GM18907 (cell line): ENCODE measurements around the gene DNAJA3.
"Not testable (repeated sequence)": the region's sequence is repeated elsewhere in the genome, so short reads cannot be mapped to it uniquely, and the experiment has no call there.

Source experiments
- ATAC-seq: cut with Tn5 transposase; IDR thresholded peaks from one replicate; pipeline ENCODE4 v1.9.1; 2021; ENCODE audit warnings: mild to moderate bottlenecking, moderate library complexity; ENCODE audit not compliant: unreplicated experiment

DNAJA3 gene

DNA sequence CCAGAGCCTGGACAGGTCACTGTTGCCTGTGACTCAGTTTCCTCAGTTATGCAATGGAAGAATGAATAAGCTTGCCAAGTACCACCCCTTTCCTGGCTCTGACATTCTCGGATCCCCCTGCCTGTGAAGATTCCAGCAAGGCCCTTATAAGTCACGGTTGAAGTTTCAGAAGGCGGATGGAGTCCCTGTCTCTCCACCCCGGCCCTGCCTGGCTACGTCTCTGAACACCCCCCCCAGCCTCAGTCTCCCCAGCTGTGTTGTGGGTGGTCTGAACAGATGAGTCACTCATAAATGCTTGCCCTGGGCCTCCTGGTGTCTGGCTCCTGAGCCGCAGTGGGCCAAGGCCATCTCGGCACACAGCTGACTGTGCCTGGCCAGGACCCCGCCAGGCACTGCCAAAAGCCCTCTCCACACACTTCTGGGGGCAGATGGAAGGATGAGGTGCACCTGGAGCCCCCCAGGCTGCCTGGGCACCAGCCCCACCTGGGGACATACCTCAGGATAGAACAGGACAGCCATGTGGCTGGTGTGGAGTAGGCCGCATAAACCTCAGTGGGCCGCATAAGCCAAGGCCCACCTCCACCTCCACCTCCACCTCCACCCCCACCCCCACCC lies 38.6 kb upstream of the DNAJA3 start:
- no peak for ATAC-seq

DNA sequence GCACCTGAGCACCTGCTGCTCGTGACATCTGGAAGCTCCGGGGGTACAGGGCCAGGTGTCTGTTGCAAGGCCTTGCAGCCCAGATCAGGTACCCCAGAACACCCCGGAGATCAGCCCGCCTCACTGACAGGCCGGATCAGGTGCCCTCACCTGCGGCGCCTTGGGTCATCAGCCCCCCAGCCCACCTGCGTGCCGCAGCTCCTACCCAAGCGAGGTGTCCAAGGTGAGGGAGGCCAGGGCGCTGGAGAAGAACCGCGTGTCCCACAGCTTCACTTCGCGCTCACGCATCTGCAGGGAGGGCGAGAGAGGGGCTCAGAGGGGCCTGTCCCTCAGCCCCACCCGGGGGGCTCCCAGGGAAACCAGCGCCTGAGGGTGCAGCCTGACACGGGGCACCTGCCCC lies 37.9 kb upstream of the DNAJA3 start:
- no peak for ATAC-seq

DNA sequence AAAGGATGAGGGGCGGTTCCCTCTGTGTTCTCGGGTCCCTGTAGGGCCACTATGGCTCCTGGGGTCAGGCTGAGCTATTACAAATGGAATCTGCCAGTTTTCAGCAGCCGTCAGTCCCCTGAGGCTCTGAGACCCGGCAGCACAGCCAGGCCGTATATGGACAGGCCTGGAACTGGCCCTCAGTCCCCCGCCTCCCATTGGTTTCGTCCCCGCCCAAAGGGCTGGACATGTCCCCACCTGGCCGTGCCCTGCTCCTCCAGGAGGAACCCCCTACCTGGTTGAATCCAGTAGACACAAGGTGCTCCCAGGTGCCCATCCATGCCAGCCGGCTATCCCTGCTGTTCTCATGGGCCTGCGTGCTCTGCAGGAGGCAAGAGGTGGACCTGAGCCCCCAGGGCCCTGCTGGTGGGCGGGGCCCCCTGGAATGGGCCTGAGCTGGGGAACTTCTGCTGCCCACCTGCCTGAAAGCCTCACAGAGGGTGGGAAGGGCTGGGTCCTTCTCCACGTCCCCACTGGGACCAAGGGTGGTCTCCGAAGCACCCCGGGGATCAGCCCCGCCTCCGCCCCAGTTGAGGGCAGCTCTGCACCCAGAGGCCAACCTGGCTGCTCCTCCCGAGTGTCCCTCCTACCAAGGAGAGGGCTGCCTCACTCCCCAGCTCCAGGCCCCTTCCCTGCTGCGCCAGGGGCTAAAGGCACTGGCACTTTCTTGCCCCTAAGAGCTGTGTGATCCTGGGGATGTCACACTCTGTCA lies 37.2 kb upstream of the DNAJA3 start:
- ATAC-seq, result no peak

DNA sequence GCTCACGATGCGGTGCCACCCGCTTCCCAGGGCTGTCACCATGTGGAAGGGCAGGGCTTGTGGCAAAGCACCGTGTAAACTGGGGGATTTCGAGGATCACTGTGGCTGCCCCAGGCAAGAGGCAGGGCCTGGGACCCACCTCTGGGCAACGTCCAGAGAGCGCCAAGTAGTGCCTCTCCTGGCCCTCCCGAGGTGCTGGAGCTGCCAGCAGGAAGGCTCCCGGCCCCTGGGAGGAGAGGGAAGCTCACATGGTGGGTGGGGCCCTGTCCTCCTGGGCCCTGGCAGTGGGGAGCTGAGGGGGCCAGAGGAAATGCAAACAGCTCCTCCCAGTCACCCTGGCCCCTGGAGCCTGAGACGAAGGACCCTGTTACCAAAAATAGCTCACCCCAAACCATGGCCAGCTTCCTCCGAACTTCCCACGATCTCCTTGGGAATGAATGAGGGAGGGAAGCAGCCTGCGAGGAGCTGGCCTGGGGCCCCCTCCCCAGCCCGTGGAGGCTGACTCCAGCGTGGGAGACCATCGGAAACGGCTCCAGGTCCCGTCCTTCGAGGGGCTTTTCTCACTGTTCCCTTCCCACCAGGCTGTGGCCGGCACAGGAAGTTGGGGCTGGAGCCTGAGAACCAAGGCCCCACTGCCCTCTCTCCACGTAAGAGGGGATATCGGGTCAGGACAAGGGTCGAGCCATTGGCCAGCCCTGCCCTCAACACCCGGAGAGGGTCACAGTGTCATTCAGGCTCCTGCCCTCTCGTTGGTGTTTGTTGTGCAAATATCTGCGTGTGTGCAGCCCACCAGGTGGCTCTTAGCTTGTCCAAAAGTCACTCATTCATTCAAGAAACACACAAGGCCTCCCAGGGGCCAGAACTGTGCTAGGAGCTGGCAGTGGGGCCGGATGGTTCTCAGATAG lies 36.4 kb upstream of the DNAJA3 start:
- ATAC-seq, result no peak

DNA sequence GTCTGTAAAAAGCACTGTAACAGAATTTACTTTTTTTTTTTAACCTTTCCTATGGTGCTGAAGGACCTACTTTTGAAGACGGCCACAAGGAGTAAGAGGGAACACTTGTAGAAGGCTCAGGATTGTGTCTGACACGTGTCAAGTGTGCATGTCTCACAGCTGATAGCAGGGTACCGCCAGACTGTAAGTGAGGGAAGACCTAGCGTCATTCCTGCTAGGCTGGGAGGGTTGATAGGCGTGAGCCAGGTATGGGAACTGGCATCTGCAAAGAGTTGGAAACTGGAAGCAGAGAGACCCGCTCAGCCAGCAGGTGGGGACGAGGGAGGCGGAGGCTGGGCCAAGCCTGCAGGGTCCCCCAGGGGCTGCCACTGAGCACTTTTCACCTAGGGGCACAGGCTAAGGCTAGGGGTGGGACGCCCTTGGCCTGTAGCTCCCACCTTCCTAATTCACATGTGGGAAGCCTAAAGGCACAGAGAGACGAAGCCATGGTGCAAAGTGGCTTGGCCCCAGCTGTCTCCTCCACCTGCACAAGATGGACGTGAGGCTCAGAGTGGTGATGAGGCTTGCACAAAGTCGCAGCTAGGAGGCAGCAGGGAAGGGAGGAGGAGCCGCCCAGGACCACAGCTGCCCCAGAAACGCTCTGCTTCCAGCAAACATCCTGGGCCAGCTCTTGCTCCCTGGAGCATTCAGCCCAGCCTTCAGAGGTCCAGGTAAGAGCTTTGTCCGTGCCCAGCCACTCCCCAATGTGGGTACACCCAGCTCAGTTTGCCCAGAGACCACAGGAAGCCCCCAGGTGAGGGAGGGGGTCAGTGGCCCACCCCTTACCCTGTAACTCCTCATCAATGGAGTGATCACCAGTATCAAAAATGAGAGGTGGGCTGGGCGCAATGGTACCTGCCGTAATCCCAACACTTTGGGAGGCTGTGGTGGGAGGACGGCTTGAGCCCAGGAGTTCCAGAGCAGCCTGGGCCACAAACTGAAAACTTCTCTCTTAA lies 35.1 kb upstream of the DNAJA3 start:
- ATAC-seq, result no peak

DNA sequence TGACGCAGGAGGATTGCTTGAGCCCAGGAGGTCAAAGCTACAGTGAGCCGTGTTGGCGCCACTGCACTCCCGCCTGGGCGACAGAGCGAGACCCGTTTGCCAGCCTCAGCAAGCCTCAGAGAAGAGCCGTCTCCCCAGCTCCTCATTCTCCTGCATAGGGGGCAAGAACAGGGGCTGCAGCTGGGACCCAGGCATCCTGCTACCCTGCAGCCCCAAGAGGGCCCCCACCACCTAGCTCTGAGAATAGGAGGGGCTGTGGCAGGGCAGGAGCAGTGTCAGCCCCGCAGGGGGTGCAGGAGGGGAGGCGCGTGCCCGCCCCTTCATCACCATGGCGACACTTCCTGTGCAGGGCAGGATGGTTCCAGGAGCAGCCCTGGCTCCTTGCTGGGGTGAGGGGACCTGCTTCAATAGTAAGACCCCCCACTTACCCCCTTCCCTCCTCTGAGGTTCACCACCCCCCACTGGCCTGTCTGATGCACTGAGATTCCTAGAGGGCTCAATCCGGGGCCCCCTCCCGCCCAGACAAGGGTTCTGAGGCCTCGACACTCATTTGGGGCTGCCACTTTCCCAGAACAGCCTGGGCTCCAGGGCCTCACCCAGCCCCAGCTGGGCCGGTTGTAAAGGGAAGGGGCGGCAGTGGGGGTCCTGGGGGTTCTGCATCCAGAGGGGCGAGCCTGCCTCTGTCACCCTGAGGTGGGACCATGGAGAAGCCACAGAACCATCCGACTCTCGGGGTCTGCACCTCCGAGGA lies 33.9 kb upstream of the DNAJA3 start:
- no peak for ATAC-seq

DNA sequence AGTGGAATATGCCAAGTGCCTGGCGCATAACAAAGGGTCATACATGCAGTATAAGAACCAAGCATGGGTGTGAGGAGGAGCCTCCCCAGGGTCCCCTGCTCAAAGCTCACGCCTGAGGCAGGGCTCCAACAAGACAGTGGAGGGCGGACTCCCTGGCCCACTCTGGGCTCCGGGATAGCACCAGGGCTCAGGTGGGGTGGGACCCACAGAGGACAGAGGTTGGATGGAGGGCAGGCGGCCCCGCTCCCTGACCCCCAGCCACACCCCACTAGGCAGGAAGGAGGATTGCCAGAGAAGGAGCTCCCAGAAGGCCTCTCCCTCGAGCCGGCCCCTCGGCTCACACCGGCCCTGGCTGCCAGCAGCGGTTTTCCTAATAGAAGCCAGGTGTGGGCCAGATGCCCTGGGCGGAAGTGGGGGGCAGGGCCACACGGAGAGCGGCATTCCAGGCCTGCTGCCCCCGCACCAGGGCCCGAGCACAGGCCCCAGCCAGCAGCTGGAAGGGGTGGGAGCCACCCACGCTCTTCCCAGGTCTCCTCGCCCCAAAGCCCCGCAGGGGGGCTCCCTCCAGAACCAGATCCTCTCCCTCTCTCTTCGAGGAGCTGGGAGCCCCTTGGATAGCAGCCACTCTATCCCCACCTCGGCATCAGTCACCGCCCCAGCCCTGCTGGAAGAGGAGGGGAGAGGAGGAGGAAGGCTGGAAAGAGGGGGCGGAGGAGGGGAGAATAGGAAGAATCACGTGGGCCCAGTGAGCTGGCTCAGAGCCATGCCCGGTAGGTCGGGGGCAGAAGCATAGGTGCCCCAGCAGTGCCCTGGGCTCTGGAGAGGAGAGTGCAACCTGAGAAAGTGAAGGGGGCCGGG lies 33.1 kb upstream of the DNAJA3 start:
- ATAC-seq, result no peak

DNA sequence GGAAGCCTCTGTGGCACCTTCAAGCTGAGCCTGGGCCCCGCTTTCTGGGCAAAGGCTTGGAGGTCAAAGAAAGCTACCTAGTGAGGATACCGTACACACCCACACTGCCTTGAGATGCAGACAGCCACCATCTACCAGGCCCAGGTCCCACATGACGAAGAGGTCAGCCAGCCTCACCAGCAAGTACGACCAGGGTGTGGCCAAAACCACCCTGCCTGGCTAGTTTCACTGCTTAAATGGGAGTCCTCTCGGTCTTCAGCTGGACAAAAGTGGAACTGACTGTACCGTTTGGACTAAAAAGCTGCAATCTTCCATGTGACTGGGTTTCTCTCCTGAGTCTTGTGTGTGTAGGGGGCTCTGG lies 32.4 kb upstream of the DNAJA3 start:
- ATAC-seq, result no peak

DNA sequence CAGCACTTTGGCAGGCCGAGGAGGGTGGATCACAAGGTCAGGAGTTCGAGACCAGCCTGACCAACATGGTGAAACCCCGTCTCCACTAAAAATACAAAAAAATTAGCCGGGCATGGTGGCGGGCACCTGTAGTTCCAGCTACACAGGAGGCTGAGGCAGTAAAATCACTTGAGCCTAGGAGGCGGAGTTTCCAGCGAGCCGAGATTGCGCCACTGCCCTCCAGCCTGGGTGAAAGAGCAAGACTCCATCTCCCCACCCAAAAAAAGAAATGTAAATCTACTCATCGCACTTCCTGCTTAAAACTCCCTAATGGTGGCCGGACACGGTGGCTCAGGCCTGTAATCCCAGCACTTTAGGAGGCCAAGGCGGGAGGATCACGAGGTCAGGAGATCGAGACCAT lies 31.8 kb upstream of the DNAJA3 start:
- ATAC-seq, result not testable (repeated sequence)

DNA sequence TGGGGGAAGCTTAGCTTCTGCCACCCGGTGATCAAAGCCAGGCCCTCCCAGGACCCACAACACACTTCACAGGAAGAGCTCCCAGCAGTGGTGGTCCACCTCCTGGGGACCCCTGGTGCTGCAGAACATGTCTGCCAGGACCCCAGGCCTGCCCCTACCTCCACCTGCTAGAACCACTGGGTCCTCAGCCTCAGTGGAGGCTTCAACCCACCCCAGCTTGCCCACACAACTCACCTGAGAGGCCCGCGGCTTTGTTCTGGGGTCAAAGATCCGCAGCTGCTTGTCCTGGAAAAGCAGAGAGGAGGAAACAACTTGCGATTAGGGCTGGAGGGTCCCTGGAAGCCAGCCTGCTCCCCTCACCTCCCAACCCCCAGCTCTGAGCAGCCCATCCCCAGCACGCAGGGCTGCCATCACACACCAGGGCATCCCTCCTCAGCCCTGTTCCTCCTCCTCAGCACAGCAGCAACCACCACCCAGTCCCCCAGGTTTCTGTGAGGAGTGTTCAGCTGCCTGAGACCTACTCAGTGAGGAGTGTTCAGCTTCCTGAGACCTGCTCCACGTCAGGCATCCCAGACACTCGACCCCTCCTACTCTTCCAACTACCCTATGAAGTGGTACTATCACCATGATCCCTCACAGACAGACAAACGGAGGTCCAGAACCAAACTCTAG lies 30.5 kb upstream of the DNAJA3 start:
- ATAC-seq, result no peak

DNA sequence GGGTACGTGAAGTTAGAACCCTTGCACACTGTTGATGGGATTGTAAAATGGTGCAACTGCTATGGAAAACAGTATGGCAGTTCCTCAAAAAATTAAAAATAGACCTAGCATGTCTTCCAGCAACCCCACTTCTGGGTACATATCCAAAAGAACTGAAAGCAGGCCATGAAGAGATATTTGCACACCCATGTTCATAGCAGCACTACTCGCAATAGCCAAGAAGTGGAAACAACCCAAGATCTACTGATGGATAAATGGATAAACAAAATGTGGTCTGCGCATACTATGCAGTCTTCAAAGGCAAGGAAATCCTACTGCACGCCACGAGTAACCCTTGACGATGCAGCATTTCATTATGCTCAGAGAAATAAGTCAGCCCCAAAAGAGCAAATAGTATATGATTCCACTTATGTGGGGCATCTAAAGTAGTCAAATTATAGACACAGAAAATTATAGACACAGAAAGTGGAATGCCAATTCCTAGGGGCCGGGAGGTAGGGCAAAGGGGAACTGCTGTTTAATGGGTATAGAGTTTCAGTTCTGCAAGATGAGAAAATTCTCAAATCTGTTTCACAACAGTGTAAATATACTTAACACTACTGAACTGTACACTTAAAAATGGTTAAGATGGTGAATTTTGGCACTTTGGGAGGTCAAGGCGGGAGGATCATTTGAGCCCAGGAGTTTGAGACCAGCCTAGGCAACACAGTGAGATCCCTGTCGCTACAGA lies 26.5 kb upstream of the DNAJA3 start:
- ATAC-seq, result no peak

DNA sequence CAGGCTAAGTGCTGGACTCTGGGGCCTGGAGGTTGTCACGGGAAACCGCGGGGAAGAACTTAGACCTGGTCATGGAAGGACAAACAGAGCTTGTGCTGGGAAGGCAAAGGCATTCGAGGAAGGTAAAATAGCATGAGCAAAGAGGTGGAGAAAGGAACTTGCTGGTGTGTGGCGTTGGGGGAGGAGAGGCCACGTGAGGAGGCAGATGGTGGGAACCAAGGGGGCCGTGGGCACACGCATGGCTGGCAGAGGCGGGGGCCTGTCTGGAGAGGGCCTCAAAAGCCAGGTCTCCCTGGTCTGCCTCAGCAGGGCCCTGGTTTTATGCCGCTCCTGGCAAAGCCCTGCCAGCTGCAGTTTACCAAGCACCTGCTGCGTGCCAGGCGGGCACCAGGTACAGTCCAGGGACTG lies 24.6 kb upstream of the DNAJA3 start:
- ATAC-seq, result no peak

DNA sequence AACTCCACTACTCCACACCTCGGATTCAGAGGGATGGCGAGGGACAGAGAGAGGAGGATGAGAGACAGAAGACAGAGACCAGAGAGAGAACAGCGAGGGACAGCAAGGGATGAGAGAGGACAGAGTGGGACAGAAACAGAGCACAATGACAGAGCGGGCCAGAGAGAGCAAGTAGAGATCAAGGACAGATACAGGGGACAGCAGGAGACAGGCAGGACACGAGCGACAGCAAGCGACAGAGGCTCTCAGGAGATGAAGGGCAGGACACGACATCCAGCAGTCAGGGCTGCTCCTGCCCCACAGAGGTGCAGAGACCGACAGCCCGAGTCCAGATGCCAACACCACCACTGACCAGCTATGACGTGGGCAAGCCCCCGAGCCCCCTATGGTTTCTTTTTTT lies 24.2 kb upstream of the DNAJA3 start:
- no peak for ATAC-seq

DNA sequence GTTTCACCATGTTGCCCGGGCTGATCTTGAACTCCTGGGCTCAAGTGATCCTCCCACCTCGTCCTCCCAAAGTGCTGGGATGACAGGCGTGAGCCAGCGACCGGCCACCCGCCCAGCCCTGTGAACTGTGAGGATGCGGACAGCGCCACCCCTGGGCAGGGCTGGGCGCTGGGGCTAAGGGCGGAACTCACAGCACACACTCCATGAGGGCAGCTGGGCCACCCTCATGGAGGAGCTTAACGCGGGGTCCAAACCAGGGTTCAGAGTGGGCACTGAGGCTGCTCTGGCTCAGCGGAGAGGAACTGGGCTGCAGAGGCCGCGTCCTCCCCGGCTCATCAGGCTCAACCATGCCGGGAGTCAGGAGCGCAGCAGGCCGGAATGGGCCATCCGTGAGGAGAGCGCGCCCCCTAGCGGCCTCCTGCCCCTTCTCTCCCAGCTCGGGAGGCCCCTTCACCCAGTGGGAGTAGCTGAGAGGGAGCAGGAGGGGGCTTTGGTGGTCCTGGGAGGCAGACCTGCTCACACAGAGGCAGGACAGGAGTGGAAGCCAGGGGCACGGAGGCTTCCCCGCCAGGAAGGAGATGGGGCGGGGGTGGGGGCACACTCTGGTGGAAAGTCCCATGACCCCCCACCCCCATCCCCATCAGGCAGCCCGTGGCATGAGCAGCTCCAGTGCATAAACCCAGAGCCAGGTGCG lies 23.1 kb upstream of the DNAJA3 start:
- peak; percentile 37 for ATAC-seq

DNA sequence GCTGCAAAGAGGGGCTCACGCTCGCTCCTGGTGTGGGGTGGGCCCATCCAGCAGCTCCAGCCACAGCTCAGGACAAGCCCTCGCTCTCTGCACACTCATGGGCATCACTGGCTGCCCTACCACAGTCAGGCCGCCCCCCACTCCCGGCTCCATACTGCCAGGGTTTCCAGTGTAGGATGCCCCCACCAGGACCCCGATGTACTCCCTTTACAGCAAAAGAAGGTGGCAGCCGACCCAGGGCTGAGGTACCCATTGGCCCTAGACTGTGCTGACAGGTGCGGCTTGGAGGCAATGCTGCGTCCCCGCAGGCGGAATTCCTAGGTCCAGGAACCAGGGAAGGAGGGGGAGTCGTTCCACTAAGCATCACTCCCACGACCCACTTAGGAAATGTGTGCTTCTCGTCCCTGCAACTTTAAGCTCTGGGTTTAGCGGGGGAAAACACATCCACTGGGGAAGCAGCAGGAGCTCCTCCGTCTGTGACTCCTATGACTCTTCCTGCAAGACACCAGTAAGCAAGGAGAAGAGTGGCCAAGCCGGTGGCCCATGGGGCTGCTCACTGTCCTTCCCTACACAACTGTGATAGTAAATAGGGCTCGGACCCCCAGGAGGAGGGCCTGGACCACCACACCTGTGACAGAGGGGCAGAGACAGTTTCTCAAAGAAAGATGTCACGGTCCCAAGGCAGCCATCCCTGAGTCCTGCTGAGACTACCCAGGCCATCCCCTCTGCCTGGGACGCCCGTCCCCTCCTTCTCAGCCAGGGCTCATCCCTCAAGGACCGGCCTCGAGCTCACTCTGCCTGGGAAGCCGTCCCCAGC lies 22.3 kb upstream of the DNAJA3 start:
- no peak for ATAC-seq

DNA sequence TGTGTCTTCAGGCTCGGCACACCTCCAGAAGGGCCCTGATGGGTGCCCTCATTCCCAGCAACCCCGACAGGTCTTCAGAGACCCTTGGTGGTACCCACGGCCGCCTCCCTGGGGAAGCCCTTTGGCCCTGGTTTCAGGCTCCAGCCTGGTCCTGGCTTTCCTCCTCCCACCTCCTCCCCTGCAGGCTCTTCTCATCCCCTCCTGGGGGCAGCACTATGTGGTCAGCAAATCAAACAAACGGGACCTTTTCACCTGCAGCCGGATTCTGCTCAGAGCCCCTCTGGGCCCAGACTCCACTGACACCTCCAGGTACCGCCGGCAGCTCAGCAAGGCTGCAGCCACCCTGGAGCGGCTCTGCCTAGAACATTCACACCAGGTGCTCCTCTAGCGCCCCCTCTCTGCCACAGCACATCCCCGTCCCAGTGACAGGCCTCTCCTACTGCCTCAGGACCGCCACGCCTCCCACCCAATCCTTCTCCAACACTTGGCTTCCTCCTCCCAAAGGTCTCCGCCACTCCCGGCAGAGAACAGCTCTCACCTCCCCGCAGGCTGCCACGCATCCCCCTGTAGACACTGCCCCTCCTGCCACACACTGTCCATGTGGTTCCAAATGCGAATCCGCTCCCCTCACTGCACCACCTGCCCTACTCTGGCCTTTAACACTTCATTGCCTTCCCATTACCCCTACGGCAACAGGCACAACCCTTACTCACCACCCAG lies 21.3 kb upstream of the DNAJA3 start:
- no peak for ATAC-seq
